Left forelimb (tissue), 1 donor: Measurements from ENCODE around the gene MRPS27.

Experiments used
- DNase-seq: peaks from one replicate; pipeline ENCODE4 v3.0.0-alpha.2; 2018; ENCODE audit warnings: low spot score

MRPS27 gene

DNA sequence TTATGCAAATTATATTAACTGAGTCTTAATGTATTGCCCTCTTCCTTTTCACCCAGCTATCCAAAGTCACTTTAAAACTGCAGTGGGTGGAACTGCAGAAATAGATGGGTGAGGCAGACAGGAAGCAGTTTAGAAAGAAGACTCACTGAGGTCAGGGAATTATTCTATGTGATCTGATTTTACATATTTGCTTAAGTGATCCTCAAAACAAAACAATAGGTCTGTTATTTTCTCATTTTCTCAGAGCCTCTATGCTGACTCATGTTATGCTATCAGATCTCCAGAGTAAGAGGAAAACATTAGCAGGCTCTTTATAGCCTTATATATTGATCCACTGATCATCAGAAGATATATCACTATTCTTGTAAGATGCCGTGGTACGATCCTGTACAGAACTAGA lies 63.5 kb downstream of the MRPS27 start:
- DNase-seq, result no peak

DNA sequence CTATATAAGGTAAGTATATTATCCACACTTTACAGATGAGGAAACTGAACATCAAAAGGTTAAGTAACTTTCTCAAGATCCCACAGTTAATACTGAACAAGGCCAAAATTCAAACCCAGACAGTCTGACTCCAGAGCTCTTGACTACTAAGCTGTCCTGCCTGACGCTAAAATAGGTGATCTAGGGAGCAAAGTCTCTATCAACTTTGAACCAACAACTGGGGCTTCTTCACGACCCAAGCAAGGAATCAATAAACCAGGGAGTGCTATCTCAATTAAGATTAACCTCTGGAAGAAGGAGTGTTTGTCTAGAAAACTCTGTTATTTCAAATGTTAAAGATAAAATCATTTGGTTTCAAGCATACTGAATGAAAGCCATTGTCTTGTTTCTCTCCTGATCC lies 64.4 kb downstream of the MRPS27 start:
- no peak for DNase-seq

GRCh38 chr5:72255237-72255636 lies 64.8 kb downstream of the MRPS27 start:
- DNase-seq, result no peak

DNA sequence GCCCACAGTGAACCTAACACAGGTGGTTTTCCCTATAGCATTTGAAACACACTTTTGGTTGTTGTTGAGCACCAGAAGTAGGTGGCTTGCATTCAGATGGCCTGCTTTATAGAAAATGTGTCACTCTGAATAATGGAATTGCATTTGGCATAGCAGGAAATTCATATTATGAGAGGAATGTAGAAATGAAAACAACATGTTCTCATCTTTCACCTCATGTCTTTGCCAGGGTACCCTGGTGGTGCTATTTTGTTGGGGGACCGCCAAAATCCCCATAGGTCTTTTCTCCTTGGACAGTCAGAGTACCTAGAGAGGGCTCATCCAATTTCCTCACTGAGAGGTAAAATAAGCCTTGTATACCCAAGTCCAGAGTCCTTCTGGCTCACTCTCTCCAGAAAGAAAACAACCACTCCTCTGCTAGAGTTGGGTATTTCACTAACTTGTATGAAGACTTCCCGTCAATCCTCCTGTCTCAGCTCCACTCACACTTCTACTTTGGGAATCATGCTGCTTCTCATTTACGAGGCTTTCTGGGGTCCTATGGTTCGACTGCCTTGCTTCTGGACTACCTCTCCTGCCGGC lies 67.4 kb downstream of the MRPS27 start:
- DNase-seq, result no peak

- DNase-seq, result no peak
Observed at GRCh38 chr5:72252008-72252407, 68.0 kb downstream of the MRPS27 start.

- no peak for DNase-seq
Observed at GRCh38 chr5:72251386-72251785, 68.7 kb downstream of the MRPS27 start.

DNA sequence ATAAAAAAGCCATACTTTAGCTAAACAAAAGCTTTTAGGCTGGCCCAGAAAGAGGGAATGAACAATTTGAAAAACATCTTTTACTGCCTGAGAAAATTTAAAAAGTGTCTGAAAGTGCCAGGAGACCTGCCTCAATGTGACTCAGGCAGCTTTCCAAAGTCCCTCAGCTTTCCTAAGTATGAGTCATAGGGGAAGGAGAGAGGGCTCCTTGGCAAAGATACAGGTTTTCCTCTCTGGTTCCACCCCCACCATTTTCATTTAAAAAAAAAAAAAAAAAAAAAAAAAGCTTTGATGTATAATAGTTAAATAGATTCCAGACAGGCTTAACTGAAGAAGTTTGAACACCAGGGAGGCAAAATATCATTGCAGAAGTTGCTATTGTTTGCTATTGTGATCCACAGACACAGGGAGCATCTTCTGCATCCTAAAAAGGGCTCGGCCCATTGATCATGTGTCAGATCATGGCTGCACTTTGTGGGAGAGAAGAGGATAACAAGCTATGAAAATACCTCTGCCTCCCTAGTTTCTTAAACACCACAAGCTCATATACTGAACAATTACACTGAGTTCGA lies 71.5 kb downstream of the MRPS27 start:
- DNase-seq, result no peak

- DNase-seq, result no peak
Observed at GRCh38 chr5:72246954-72247442, 73.0 kb downstream of the MRPS27 start.

DNA sequence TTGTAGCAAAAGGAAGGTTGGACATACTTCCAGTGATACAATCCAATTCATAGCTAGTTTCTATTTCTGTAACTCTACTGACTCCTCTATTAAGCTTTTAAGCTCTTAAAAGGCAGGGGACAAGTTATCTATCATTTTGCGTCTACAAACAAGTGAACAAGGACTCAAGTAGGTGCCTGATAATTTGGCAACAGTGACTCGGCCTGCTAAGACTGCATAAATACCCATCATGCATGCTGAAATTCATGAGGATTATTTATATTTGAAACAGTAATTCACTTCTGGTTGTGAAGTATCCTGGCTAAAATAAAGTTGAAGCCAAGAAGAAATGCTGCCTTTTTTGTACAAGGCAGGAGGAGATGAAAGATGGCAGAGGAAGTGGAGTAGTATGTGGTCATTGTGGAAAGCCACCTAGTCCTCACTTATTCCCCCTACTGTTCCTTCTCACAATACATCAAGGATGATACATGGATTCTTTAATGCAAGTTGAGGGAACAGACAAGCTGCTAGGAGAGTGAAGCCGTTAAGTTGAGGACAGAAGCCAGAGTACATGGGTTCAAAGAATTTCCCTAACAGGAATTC lies 74.0 kb downstream of the MRPS27 start:
- DNase-seq, result no peak

DNA sequence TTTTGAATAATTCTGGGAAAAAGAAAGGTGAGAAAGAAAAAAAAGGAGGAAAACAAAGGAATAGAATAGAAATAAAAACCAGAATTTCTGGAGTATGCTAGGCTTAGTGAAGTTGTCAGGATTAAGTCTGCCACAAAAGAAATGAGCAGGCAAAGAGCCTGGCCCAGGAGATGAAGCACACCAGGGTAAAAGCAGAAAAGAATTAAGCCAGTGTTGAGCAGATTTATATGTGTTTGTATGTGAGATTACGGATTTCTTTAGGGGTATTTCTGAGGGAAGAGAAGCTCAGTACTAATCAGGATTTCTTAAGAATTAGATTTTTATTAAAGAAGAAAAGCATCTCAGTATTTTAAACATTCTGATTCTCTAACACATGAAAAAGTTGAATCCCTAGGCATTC lies 74.5 kb downstream of the MRPS27 start:
- DNase-seq, result no peak

DNA sequence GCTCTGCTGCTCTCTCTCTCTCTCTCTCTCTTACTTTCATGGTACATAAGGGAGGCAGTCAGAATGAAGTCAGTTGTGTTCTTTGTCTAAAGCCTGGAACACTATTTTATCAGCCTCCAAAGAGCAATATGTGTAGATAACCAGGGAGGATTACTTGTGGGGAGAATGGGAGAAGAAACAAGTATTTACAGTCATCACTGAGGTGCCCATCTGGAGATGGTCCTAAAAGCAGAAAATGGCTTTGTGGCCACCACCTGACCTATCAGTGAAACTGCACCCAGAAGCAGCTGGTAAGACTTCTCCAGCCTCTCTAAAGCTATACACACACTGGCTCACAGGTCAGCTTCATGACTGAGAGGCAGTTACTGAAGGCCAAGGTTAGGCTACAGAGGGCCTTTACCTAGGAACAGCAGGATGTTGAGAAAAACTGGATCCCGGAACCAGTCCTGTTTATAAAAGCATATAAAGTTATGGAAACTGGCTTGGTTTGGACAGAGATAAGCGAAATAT lies 75.1 kb downstream of the MRPS27 start:
- DNase-seq, result no peak

- DNase-seq, result no peak
Observed at GRCh38 chr5:72243706-72244105, 76.3 kb downstream of the MRPS27 start.

DNA sequence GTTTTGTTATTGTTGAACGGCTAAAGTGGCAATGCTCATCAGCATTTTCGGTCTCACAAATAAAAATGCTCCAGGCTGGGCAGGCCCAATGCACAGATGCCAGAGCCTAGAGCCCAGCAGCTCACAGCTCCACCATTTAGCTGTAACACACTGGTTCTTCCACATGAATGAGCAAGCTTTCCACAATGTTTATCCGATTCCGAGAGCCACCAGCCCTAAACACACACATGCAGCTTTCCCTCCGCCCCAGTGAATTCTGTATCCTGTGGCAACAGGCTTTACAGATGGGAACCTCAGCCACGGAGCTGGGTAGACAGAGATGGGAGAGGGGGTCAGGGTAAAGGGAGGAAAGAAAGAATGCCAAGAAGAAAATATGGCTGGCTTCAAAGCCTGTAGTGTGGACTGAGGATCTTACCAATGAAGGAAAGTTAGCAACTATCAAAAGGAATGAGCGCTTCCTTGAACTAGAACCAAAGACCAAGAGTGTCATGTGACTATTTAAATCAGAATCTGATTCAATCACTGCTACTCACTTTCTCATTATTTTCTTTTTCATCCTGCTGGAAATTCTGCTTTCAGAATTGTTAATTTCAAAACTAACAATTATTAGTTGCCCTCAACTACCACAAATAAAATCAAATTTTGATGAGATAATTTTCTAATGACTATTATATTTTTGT lies 77.1 kb downstream of the MRPS27 start:
- no peak for DNase-seq

DNA sequence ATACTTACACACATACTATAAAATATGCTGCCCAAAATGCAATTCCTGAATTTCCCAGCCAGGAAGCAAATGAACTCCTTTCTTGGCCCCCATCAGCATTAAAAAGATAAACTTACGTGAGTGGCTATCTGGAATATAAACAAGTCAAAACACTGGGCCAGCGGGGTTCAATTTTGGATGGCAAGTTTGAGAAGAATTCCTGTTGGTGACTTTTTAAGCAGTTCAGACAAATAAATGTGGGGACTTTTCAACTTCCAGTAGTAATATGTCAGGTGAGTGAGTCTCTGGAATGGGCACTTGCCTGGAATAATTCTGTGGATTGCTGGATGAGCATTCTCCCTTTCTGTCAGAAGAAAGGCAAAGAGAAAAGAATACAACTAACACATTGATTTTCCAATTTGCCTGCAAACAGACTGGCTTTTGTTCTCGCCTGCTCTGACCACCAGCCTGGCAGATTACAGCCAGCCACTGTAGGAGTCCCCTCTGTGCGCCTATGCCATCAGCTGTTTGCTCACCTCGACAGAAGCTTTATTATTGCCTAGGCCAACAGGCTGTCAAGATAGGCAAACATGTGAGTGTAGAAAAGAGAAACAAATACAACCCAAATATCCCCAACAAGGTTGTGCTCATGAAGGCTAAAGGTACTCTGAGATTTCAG lies 78.6 kb downstream of the MRPS27 start:
- DNase-seq, result no peak

- DNase-seq, result no peak
Observed at GRCh38 chr5:72238712-72239445, 81.2 kb downstream of the MRPS27 start.

- DNase-seq, result no peak
Observed at GRCh38 chr5:72237879-72238278, 82.2 kb downstream of the MRPS27 start.

DNA sequence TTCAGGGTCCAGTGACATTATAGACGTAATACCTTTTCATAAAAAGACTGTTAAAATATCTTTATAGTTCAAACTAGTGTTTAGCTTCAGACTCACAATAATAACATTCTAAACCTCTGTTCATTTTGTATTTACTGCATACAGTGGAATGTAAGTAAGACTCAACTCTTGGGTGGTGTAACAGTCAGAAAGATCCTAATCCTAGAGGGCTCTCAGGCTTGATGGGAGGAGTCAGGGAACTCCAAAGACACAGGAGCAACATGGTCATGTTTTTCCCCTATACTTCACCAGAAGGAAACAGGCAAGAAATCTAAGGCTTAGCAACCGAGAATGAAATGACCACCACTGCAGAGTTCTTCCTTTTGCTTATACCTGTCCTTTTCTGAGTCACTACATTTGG lies 82.6 kb downstream of the MRPS27 start:
- DNase-seq, result no peak

GRCh38 chr5:72235725-72236124 lies 84.3 kb downstream of the MRPS27 start:
- no peak for DNase-seq

GRCh38 chr5:72234868-72235267 lies 85.2 kb downstream of the MRPS27 start:
- DNase-seq, result no peak

DNA sequence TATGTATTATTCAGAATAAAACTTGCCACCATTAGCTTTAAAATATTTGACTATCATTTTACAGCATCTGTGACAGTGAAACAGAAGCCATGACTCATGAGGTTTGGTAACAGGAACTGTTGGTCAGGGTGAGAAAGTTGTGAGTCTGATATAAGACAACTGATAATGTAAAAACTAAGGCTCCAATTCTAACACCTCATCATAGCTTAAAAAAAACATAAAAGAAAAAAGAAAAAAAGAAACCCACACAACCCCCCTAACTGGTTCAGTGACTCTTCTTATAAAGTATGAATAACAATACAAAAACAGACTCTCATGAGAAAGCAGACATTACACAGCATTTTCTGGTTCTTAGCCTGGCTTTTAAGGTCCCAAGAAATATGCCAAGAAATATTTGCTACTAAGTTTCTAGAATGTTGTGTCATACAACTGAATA lies 85.8 kb downstream of the MRPS27 start:
- no peak for DNase-seq

DNA sequence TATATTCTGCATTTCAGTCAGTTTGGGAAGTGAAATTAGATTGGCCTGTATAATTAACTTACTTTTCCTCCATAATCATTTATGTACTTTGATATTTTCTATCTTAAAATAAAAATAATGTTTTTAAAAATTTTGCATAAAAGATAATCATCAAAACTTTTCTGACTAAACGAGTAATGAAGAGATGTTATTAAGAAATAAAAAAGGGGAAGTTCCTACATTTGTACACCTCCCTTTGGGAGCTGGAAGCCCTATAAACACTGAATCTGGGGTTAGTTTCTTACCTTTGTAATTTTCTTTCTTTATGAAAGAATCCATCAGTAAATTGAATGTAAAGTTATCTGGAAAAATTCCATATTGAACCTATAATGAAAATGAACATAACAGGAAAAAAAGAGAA lies 86.2 kb downstream of the MRPS27 start:
- DNase-seq, result no peak

GRCh38 chr5:72232838-72233237 lies 87.2 kb downstream of the MRPS27 start:
- DNase-seq, result no peak
